Karpas-422 (cell line): ENCODE measurements around the gene LNP1. TPM values are rescaled to one million over a fixed set of nuclear protein-coding genes. Genes with fewer than 3 reads are reported as not detected.
"Not testable (repeated sequence)": the region's sequence is repeated elsewhere in the genome, so short reads cannot be mapped to it uniquely, and the experiment has no call there.

Source experiments
- DNase-seq: peaks from one replicate; pipeline ENCODE4 v3.0.0-alpha.2; 2015
- H2AFZ ChIP-seq: fragments of 200-600 bp; sonication (generic); 2 replicates; pipeline ENCODE4 v1.6.1; 2014; ENCODE audit warnings: antibody characterized with exemption, low read length, mixed read lengths
- H3K27ac ChIP-seq: fragments of 200-600 bp; sonication (generic); 2 replicates; pipeline ENCODE4 v1.5.1; 2014; ENCODE audit warnings: mild to moderate bottlenecking, low read length, moderate library complexity
- H3K27me3 ChIP-seq: fragments of 200-600 bp; sonication (generic); 2 replicates; pipeline ENCODE4 v1.6.1; 2014; ENCODE audit warnings: low read length, mixed read lengths
- H3K36me3 ChIP-seq: fragments of 200-600 bp; sonication (generic); 2 replicates; pipeline ENCODE4 v1.6.1; 2014; ENCODE audit warnings: low read length, mixed read lengths; ENCODE audit not compliant: insufficient read depth
- H3K4me1 ChIP-seq: fragments of 200-600 bp; sonication (generic); 2 replicates; pipeline ENCODE4 v1.6.1; 2014; ENCODE audit warnings: mild to moderate bottlenecking, low read length, mixed read lengths
- H3K4me2 ChIP-seq: fragments of 200-600 bp; sonication (generic); 2 replicates; pipeline ENCODE4 v1.6.1; 2014; ENCODE audit warnings: low read length, low read depth, mild to moderate bottlenecking; ENCODE audit not compliant: poor library complexity, severe bottlenecking
- H3K4me3 ChIP-seq: fragments of 200-600 bp; sonication (generic); 2 replicates; pipeline ENCODE4 v1.5.1; 2014; ENCODE audit warnings: mild to moderate bottlenecking, antibody characterized with exemption, low read length, mixed read lengths
- H3K79me2 ChIP-seq: fragments of 200-600 bp; sonication (generic); 2 replicates; pipeline ENCODE4 v1.6.1; 2014; ENCODE audit warnings: mild to moderate bottlenecking, low read length, mixed read lengths
- H3K9ac ChIP-seq: fragments of 200-600 bp; sonication (generic); 2 replicates; pipeline ENCODE4 v1.6.0; 2014; ENCODE audit warnings: low read length
- H3K9me2 ChIP-seq: fragments of 200-600 bp; sonication (generic), shearing (Covaris generic); replicated peaks from 2 replicates; pipeline ENCODE4 v1.6.0; 2014; ENCODE audit warnings: mild to moderate bottlenecking, low read length, moderate library complexity; ENCODE audit not compliant: insufficient read depth
- H3K9me3 ChIP-seq: fragments of 300-700, 200-600 bp; sonication (generic); 2 replicates; pipeline ENCODE4 v1.6.1; 2014; ENCODE audit warnings: low read length, mixed read lengths
- H4K20me1 ChIP-seq: fragments of 200-600 bp; sonication (generic); 2 replicates; pipeline ENCODE4 v1.6.1; 2014; ENCODE audit warnings: mild to moderate bottlenecking, antibody characterized with exemption, low read length, low read depth; ENCODE audit not compliant: insufficient read depth
- total RNA-seq: library from RNA; depleted of rRNA; stranded (reverse); fragments of >200 nt; shearing (Covaris generic); gene quantifications from 2 replicates; pipeline ENCODE4 v1.2.3, GENCODE V29; 2014; ENCODE audit warnings: low replicate concordance

Gene LNP1
- total RNA-seq, 1 experiment from 2014 or later: 6.0 TPM

DNA sequence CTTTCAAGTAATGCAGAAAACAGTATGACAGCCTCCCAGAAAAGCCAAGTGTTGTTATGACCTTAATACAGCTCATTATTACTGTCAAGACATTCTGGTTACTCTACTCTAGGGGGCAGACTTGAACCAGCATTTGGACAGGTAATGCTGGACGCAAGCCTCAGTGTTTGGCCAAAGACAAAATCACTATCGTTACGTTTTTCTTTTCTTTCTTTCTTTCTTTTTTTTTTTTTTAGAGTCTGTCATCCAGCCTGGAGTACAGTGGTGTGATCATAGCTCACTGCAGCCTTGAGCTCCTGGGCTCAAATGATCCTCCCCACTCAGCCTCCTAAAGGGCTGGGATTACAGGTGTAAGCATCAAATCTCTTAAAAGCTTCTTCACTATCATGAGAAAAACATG, 61.7 kb downstream of the LNP1 start:
- Histone ChIP-seq H3K36me3 (no peaks in the 10 kb centered on the region), H4K20me1 (no peaks in the 10 kb centered on the region), H3K9me3 (no peaks in the 10 kb centered on the region; the same call in 1 of the 2 replicates), H3K9ac (no peak overlapping the region), H3K4me3 (no peak overlapping the region), H3K9me2 (no peaks in the 10 kb centered on the region), H3K4me2 (no peak overlapping the region), H3K27ac (no peak overlapping the region), H3K4me1 (peaks cover 4% of the 10 kb centered on the region; the same call in 1 of the 2 replicates), H3K27me3 (no peaks in the 10 kb centered on the region; the same call in 1 of the 2 replicates), H3K79me2 (no peaks in the 10 kb centered on the region), H2AFZ (no peak overlapping the region)
- peak; percentile 79 for DNase-seq

DNA sequence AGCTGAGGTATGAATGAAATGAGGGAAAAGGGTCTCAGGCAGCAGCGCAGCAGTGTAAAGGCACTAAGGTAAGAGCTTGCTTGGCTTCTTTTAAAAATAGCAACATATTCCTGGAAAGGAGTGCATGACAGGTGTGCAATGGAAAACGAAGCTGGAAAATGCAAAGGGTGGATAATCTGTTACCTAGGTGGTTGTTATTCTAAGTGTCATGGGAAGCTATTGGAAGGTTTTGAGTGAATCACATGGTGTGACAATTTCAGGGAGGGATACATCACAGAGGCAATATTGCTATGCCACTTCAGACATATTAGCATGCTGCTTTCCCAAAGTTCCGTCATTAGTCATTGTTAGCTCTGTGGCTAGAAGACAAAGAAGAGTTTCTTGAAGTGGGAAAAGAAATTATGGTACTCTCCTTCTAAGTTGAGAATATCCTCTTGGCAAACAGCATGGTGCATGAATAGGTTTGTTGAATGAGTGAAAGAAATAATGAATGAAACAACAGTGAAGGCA, 62.4 kb downstream of the LNP1 start:
- no peaks in the 10 kb centered on the region for H4K20me1 ChIP-seq
- no peaks in the 10 kb centered on the region; the same call in 1 of the 2 replicates for H3K9me3 ChIP-seq
- H3K9ac ChIP-seq: no peak overlapping the region
- no peaks in the 10 kb centered on the region; the same call in 1 of the 2 replicates for H3K27me3 ChIP-seq
- H3K79me2 ChIP-seq: no peaks in the 10 kb centered on the region
- H2AFZ ChIP-seq: no peak overlapping the region
- DNase-seq: no peak
- no peak overlapping the region for H3K27ac ChIP-seq
- H3K4me2 ChIP-seq: no peak overlapping the region
- H3K36me3 ChIP-seq: no peaks in the 10 kb centered on the region
- no peaks in the 10 kb centered on the region for H3K9me2 ChIP-seq
- no peak overlapping the region for H3K4me3 ChIP-seq
- H3K4me1 ChIP-seq: peaks cover 4% of the 10 kb centered on the region; the same call in 1 of the 2 replicates

DNA sequence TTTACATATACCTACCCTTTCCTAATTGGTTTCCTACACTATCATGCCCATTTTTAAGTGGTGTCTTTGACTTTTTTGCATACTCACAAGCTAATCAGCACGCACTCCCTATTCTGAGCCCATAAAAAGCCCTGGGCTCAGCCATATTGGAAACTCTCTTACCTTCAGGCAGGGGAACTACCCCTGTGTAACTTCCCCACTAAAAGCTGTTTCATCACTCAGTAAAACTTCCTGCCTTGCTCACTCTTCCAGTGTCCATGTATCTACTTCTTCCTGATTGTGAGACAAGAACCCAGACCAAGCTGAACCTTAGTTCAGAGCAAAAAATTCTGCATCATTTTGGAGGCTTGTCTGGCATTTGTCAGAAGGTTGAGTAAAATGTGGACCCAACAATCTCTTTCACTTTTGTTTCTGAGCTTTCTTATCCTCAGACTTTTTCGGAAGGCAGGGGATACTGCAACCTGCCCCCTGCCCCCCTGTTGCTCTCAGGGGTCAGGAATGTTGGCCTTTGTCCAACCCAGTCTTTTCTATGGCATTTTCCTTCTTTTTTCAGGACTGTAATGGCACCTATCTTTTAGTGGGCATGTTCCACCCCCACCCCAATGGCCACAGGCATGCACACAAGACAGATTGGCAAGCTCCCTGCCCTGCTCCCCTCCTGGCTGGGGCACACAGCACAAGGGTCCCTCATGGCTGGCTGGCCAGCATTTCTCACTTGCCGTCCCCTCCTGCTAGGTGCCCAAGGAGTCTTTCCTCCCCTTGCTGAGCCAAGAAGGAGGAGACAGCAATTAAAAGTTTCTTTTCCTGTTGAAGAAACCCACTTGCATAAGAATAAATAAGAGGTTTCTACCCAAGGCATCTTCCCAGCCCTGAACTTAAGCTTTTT, 64.8 kb downstream of the LNP1 start:
- peaks cover 4% of the 10 kb centered on the region; the same call in 1 of the 2 replicates for H3K4me1 ChIP-seq
- no peaks in the 10 kb centered on the region for H3K36me3 ChIP-seq
- no peak overlapping the region for H3K27ac ChIP-seq
- no peak overlapping the region for H3K4me3 ChIP-seq
- DNase-seq: no peak
- H3K9me3 ChIP-seq: no peaks in the 10 kb centered on the region; the same call in 1 of the 2 replicates
- peak overlapping the region; percentile 21; the same call in 1 of the 2 replicates for H3K9ac ChIP-seq
- H3K9me2 ChIP-seq: no peaks in the 10 kb centered on the region
- no peaks in the 10 kb centered on the region; the same call in 1 of the 2 replicates for H3K27me3 ChIP-seq
- no peak overlapping the region for H3K4me2 ChIP-seq
- H4K20me1 ChIP-seq: no peaks in the 10 kb centered on the region
- no peak overlapping the region for H2AFZ ChIP-seq
- H3K79me2 ChIP-seq: no peaks in the 10 kb centered on the region

DNA sequence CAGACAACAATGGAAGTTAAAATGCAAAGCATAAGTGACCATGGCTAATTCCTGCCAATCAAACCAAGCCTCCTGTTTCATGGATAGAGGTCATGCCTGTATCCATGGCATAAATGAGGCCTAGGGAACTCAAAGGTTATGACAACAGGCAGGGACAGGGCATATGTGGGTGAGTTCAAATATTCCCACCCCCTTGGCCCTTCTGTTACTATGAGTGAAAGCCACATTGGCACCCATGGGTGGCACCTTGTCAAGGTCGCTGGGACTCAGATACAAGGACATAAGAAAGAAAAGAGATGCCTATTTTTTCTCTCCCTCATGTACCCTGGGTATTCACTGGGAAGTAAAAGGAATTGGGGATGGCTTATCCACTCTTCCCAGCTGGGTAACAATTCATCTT, 65.8 kb downstream of the LNP1 start:
- H3K36me3 ChIP-seq: no peaks in the 10 kb centered on the region
- H4K20me1 ChIP-seq: no peaks in the 10 kb centered on the region
- peaks cover 4% of the 10 kb centered on the region; the same call in 1 of the 2 replicates for H3K4me1 ChIP-seq
- no peaks in the 10 kb centered on the region; the same call in 1 of the 2 replicates for H3K27me3 ChIP-seq
- no peak overlapping the region for H3K4me3 ChIP-seq
- no peaks in the 10 kb centered on the region for H3K9me2 ChIP-seq
- H3K27ac ChIP-seq: no peak overlapping the region
- H3K9me3 ChIP-seq: no peaks in the 10 kb centered on the region; the same call in 1 of the 2 replicates
- no peak for DNase-seq
- no peak overlapping the region for H2AFZ ChIP-seq
- H3K4me2 ChIP-seq: no peak overlapping the region
- no peaks in the 10 kb centered on the region for H3K79me2 ChIP-seq
- H3K9ac ChIP-seq: no peak overlapping the region

DNA sequence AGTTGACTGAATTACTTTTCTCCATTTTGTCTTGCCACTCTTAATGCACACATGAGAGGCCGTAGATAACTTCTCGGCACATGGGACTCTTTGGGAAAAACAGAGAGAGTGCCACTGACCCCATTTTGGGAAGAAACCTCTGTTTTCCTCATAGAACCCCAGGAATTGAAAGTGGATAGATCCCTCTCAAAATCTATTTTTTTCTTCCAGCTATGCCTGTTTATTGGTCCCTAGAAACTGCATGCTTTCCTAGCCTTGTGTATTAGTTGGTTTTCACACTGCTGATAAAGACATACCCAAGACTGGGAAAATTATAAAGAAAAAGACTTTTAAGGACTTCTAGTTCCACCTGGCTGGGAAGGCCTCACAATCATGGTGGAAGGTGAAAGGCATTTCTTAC, 67.3 kb downstream of the LNP1 start:
- H3K79me2 ChIP-seq: no peaks in the 10 kb centered on the region
- H3K4me2 ChIP-seq: no peak overlapping the region
- no peak overlapping the region for H3K4me3 ChIP-seq
- H3K9me2 ChIP-seq: no peaks in the 10 kb centered on the region
- H3K9ac ChIP-seq: no peak overlapping the region
- peaks cover 4% of the 10 kb centered on the region; the same call in 1 of the 2 replicates for H3K4me1 ChIP-seq
- no peak overlapping the region for H3K27ac ChIP-seq
- no peak for DNase-seq
- no peaks in the 10 kb centered on the region; the same call in 1 of the 2 replicates for H3K9me3 ChIP-seq
- H3K36me3 ChIP-seq: no peaks in the 10 kb centered on the region
- no peaks in the 10 kb centered on the region; the same call in 1 of the 2 replicates for H3K27me3 ChIP-seq
- no peaks in the 10 kb centered on the region for H4K20me1 ChIP-seq
- no peak overlapping the region for H2AFZ ChIP-seq

DNA sequence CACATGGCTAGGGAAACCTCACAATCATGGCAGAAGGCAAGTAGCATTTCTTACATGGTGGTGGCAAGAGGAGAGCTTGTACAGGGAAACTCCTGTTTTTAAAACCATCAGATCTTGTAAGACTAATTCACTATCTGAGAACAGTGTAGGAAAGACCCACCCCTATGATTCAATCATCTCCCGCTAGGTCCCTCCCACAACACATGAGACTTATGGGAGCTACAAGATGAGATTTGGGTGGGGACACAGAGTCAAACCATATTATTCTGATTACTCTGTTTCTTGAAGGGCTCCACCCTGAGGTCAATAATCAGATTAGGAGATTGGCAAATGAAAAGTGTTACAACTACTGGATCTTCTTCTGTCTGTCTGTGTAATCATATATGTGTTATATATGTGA, 69.6 kb downstream of the LNP1 start:
- H3K27me3 ChIP-seq: no peaks in the 10 kb centered on the region; the same call in 1 of the 2 replicates
- DNase-seq: no peak
- no peak overlapping the region for H3K27ac ChIP-seq
- H3K4me3 ChIP-seq: no peak overlapping the region
- no peaks in the 10 kb centered on the region for H3K9me2 ChIP-seq
- no peak overlapping the region for H2AFZ ChIP-seq
- no peaks in the 10 kb centered on the region; the same call in 1 of the 2 replicates for H3K9me3 ChIP-seq
- H3K4me2 ChIP-seq: no peak overlapping the region
- H4K20me1 ChIP-seq: no peaks in the 10 kb centered on the region
- peaks cover 2% of the 10 kb centered on the region; the same call in 1 of the 2 replicates for H3K4me1 ChIP-seq
- no peaks in the 10 kb centered on the region for H3K79me2 ChIP-seq
- no peak overlapping the region for H3K9ac ChIP-seq
- H3K36me3 ChIP-seq: no peaks in the 10 kb centered on the region

DNA sequence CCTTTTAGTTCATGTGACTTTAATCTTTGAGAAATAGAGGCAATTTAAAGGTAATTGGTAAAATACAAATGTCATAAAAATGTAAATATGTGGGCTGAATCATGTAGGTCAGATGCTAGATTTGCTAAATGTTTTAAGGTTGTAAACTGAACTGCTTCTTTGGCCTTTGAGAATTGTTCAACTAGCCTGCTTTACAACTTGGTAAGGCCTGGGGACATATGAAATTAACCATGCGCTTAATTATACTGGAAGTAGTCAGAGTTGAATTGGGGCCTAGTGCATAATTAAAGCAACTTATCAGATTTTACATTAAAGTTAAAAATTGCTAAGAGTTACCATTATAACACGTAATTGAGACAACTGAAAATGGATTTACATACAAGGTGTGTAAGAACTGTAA, 70.1 kb downstream of the LNP1 start:
- H3K79me2 ChIP-seq: no peaks in the 10 kb centered on the region

DNA sequence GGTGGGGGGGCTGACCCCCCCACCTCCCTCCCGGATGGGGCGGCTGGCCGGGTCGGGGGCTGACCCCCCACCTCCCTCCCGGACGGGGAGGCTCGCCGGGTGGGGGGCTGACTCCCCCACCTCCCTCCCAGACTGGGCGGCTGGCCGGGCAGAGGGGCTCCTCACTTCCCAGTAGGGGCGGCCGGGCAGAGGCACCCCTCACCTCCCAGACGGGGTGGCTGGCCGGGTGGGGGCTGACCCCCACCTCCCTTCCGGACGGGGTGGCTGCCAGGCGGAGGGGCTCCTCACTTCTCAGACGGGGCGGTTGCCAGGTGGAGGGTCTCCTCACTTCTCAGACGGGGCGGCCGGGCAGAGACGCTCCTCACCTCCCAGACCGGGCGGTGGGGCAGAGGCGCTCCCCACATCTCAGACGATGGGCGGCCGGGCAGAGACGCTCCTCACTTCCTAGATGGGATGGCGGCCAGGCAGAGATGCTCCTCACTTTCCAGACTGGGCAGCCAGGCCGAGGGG, 76.6 kb downstream of the LNP1 start:
- not testable (repeated sequence) for H3K36me3 ChIP-seq, H3K4me2 ChIP-seq, H3K79me2 ChIP-seq, H2AFZ ChIP-seq, H3K27ac ChIP-seq, H3K4me3 ChIP-seq, H3K9ac ChIP-seq, H3K9me3 ChIP-seq, DNase-seq, H3K9me2 ChIP-seq, H3K27me3 ChIP-seq, H4K20me1 ChIP-seq, H3K4me1 ChIP-seq

More for the DNA sequence above, 70.1 kb downstream of the LNP1 start:
- H3K27me3 ChIP-seq: no peaks in the 10 kb centered on the region; the same call in 1 of the 2 replicates
- no peaks in the 10 kb centered on the region for H4K20me1 ChIP-seq
- H3K9me3 ChIP-seq: no peaks in the 10 kb centered on the region; the same call in 1 of the 2 replicates
- no peak overlapping the region for H3K9ac ChIP-seq
- no peaks in the 10 kb centered on the region for H3K4me1 ChIP-seq
- no peak overlapping the region for H3K4me2 ChIP-seq
- no peaks in the 10 kb centered on the region for H3K9me2 ChIP-seq
- H3K36me3 ChIP-seq: no peaks in the 10 kb centered on the region
- H3K4me3 ChIP-seq: no peak overlapping the region
- DNase-seq: no peak
- H3K27ac ChIP-seq: no peak overlapping the region
- no peak overlapping the region for H2AFZ ChIP-seq
